ENCODE results near the gene PGBD5.

Gene PGBD5

GRCh38 chr1:230403442-230403841, 22.7 kb downstream of the PGBD5 start:
- no peak for TF ChIP-seq CTCF (IDR thresholded peaks at IDR 0.05; ENCODE audit: insufficient read depth, missing control alignments)
- DNase-seq (ENCODE audit: insufficient read length, low spot score) = no peak
- no peak for FAIRE-seq

- DNase-seq (ENCODE audit: insufficient read length, low spot score) (no peak), FAIRE-seq (no peak)
- no peak for TF ChIP-seq CTCF (IDR thresholded peaks at IDR 0.05; ENCODE audit: insufficient read depth, missing control alignments)
Measured at GRCh38 chr1:230401763-230402294, 24.3 kb downstream of the PGBD5 start.

- FAIRE-seq (no peak), DNase-seq (ENCODE audit: insufficient read length, low spot score) (no peak)
- no peak for TF ChIP-seq CTCF (IDR thresholded peaks at IDR 0.05; ENCODE audit: insufficient read depth, missing control alignments)
Measured at GRCh38 chr1:230401101-230401500, 25.0 kb downstream of the PGBD5 start.

GRCh38 chr1:230400007-230400344, 26.2 kb downstream of the PGBD5 start:
- no peak for TF ChIP-seq CTCF (IDR thresholded peaks at IDR 0.05; ENCODE audit: insufficient read depth, missing control alignments)
- FAIRE-seq = no peak
- no peak for DNase-seq (ENCODE audit: insufficient read length, low spot score)

- no peak for DNase-seq (ENCODE audit: insufficient read length, low spot score)
- no peak for TF ChIP-seq CTCF (IDR thresholded peaks at IDR 0.05; ENCODE audit: insufficient read depth, missing control alignments)
- FAIRE-seq = no peak
Measured at GRCh38 chr1:230399321-230400006, 26.7 kb downstream of the PGBD5 start.

- no peak for TF ChIP-seq CTCF (IDR thresholded peaks at IDR 0.05; ENCODE audit: insufficient read depth, missing control alignments)
- FAIRE-seq = no peak
- no peak for DNase-seq (ENCODE audit: insufficient read length, low spot score)
Measured at GRCh38 chr1:230398856-230399255, 27.3 kb downstream of the PGBD5 start.

- FAIRE-seq = no peak
- TF ChIP-seq CTCF (IDR thresholded peaks at IDR 0.05; ENCODE audit: insufficient read depth, missing control alignments) = no peak
Measured at GRCh38 chr1:230396966-230397365, 29.2 kb downstream of the PGBD5 start.

More at GRCh38 chr1:230396966-230397365, 29.2 kb downstream of the PGBD5 start:
- DNase-seq (ENCODE audit: insufficient read length, low spot score) = no peak
